HG03520 (cell line): Measurements from ENCODE around the gene SHB.
A peak's percentile ranks its signal among the peaks of the same experiment; 100 is the strongest.
"Not testable (repeated sequence)": the region's sequence is repeated elsewhere in the genome, so short reads cannot be mapped to it uniquely, and the experiment has no call there.

Experiments used
- ATAC-seq: cut with Tn5 transposase; IDR thresholded peaks from one replicate; pipeline ENCODE4 v1.9.1; 2021; ENCODE audit warnings: mild to moderate bottlenecking, moderate library complexity; ENCODE audit not compliant: unreplicated experiment

SHB gene

DNA sequence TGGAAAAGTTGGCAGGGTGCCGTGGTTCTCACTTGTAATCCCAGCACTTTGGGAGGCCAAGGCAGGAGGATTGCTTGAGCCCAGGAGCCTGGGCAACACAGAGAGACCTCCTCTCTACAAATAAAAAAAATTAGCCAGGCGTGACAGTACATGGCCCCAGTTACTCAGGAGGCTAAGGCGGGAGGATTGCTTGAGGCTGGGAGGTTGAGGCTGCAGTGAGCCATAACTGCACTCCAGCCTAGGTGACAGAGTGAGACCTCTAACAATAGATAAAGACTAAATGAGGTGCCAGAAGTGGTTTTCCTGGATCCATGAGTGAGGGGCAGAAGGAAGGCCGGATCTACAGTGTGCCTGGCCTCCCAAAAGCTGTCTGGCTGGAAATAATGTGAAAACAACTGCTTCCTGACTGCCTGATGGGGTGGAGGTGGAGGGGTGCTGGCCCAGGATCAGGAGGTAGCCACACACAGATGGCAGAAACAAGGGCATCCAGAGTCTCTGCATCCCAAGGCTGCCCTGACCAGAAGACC, 4.1 kb downstream of the SHB start:
- no peak for ATAC-seq

DNA sequence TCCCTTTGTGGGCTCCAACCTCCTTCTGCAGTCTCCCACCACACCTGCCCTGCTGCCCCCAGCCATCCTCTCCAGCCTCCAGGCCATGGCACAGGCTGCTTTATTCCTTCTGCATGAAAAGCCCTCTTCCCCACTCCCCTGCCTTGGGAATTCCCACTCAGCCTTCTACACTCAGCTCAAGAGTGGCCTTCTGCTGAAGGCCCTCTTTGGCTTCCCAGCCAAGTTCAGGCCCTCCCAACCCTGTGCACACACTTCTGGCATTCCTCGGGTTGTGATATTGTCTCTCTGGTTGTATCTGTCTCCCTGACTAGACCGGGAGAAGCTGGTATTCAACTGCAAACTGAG, 5.7 kb downstream of the SHB start:
- ATAC-seq = no peak

DNA sequence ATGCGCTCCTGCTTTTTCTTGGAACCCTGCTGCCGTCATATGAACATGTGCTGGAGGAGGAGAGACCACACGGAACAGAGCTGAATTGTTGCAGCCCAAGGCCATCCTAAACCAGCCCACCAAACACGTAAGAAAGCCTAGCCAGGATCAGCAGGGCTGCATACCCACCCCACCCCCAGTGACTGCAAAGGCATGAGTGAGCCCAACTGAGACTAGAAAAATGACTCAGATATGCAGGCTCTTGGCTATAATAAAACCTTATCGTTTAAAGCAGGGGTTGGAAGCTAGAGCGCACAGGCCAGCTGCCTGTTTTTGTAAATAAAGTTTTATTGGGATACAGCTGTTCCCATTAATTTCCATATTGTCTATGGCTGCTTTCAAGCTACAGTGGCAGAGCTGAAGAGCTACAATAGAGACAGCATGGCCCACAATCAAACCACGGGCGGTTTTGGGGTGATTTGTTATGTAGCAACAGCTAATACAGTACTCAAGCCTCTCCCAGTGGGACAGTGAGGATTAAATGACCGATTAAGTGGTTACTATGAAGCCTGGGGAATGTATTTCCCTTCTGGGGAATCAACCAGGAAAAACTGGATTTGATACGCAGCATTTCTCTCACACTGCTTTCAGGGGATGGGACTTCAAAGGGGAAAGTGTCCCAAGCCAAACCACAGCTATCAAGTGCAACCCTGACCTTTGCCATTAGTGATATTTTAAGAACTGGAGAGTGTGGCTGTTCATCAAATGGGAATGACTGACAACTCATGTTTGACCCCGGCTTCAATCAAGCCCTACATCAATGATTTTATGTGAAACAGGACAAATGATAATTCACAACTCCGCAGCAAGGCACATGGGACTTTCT, 6.3 kb downstream of the SHB start:
- ATAC-seq = no peak

DNA sequence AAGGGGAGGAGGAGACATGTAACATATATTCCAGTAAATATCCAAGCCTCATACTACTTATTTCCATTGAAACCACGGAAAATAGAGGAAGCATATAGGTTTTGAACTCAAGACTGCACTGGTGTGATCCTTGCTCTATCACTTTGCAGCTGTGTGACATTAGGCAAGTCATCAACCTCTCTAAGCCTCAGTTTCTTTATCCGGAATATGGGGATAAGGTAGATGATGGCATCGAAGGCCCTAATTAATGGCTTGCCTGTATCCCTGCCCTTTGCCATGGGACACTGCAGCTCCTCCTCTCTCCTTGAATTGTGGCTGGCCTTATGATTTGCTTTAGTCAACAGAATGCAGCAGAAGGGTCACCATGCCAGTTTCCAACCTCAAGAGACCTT, 6.9 kb downstream of the SHB start:
- no peak for ATAC-seq

DNA sequence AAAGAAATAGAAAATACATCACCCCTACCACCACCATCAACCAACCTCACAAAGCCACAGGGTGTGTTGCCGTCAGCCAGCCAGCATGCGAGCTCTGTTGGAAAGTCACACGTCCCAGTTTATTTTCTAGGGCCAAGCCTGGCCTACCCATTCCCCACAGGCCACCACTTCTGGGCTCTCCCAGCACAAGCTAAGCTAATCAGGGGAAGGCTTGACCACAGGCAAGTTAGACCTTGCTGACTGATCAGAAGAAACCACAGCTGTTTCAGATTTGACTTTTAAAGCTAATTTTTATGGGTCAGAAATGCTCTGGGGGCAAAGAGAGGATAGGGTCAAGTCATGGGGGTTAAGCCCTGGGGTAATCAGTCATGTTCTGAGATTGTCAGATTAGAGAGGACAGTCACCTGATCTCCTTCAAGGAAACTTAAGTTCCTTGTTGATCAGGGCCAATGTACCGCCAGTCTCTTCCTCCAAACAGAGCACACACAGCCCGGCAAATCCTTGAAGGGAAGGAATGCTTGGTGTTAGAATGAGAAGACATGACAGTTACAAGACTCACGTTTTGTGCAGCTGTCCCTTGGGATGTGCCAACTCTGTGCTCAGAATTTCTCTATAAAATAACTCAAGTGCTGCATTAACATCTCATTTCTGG, 7.6 kb downstream of the SHB start:
- ATAC-seq = peak; percentile 65

DNA sequence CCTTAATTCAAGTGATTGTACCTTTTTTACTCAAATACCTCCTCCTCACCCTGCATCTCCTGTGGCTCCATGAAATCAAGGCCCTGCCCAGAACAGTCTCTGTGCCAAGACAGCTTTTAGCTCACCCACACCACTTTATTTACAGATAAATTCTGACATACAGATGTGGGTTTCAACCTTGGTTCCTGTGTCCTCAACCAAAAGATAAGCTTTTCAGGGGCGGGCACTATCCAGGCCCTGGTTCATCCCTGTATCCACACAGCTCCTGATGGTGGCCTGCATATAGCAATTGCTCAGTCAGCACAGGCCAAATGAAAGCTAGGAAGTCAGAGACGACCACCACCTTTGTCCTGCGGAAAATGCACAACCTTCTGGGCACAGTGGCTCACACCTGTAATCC, 8.3 kb downstream of the SHB start:
- ATAC-seq = no peak

DNA sequence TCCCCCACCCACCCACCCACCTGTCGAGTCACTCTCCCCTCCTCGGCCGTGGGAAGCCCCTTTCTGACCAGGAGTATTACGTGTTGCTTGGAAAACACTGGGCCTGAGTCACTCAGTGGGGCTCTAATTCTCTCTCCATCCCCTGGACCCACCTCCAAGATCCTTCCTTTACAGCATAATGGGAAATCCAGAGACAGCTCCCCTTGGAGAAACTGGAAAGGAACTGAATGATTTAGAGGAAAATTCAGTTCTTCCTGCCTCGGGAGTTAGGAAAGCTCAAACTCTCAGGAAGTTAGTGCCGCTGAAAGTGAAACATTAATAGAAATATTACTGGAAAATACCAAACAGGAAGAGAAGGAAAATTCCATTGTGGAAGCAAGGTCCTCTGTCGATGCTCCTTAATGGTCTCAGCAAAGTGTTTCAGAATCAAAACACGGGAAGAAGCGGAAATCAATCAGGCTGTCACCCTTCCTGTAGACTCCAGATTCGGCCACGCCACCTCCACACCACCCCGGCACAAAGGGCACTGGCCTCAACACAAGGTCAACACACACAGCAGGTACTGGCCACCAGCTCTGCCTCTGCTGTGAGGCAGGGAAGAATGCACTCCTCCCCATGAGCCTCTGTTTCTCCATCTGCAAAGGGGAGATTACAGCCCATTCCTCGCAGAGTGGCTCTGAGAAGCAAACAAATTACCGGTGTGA, 9.6 kb downstream of the SHB start:
- no peak for ATAC-seq

DNA sequence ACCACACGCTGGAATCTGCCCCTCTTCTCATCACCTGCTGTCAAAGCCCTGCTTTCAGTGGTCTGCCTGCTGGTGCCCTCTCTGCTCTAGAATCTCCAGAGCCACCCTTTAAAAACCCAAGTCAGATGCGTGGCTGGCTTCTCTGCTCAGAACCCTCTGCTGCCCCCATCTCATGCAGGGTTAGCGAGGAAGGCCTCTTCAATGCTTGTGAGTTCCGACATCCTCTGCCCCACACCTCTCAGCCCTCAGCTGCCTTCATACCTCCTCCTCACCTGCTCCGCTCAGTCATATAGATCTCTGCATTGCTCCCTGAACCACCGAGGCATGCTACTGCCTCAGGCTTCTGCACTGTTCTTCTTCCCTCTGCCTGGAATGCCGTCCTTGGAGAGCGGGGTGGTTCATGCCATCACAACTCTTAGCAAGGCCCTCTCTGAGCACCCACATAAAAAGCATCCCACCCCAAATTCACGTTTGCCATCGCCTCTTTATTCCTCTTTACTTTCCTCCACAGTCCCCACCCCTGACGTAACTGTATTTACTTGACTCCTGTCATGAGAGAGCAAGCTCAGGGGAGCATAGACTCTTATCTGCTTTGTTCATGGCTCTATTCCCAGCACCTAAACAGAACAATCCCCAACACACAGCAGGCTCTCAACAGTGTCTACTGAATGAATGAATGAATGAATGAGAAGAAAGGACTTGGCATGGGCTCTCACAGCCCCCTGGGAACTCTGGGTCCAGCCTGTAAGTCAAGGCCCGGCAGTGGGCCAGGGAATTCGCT, 10.4 kb downstream of the SHB start:
- no peak for ATAC-seq

DNA sequence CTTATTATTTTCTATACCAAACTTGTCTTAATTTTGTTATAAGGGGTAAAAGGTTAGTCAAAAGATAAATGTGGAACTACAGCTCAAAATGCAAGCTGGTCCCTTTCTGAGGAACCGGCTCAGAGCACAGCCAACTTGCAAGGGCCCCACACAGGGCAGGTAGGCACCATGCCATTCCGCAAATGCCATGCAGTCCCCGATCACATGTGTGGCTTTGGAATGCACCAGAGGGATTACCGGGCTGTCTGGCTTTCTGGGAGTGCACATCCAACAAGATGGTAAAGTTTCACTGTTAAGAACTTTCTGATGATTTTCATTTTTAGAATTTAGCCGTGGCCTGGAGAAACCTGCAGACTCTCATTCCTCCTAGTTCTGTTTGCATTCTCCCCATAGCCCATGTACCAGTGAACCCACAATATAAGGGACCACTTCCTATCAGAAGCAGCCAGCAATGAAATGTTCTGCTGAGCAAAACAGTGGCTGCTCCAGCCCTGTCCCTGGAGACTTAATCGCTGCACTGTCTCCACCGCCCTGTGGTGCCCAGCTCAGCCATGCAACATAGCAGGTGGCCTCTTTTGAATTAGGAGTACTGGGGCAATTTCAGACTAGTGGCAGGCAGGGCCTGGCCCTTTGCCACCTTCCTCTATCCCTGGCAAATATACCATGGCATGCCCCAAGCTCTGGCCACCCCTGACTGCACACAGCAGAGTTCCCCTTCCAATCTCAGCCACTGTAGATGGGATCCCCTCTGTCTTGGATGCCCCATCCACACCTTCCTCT, 11.4 kb downstream of the SHB start:
- ATAC-seq = no peak

DNA sequence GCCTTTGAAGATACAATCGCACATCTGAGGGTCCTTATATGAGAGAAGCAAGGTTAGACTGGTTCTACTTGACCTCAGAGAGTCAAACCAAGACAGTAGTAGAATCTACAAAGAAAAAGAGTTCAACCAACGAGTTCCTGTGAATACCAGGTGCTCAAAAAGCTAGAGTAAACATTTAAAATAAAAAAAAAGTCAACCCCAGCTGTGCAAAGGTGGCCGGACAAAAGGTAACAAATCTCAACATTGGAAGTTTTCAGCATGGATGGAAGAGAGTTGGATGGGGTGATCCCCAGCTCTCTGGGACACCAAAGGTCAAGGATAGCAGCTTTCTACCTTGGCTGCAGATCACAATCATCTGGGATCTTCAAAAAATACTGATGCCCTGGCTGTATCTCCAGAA, 14.4 kb downstream of the SHB start:
- ATAC-seq = no peak

DNA sequence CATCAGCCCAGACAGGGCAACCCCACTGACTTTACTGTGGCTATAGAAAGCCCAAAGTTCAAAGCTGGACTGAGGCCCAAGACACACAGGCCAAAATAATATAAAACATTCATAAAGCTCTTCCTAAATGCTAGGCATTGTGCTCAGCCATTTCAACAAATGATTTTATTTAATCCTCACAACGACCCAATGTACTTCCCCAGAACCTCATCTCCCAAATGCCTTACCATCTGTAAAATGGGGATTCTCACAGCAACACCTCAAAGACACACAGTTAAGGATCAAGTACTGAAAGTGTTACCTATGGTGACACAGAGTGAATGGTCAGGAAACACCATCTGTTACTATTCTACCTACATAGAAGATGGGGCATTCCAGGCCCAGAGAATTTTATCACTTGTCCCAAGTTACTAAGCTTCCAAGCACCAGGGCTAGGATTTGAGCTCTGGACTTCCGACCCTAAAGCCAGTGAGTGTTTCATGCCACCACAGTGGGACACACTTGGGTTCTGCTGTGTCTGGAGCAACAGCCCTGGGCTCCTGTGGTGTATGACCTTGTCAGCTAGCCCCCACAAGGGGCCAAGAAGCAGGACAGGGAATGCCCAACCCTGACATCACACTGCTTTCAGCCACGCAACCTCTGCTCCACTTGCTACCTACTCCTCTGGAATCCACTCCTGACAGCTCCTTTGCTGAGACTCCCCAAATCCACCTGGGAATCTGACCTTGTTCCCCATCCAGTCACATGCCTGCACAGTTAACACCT, 15.1 kb downstream of the SHB start:
- ATAC-seq = no peak

DNA sequence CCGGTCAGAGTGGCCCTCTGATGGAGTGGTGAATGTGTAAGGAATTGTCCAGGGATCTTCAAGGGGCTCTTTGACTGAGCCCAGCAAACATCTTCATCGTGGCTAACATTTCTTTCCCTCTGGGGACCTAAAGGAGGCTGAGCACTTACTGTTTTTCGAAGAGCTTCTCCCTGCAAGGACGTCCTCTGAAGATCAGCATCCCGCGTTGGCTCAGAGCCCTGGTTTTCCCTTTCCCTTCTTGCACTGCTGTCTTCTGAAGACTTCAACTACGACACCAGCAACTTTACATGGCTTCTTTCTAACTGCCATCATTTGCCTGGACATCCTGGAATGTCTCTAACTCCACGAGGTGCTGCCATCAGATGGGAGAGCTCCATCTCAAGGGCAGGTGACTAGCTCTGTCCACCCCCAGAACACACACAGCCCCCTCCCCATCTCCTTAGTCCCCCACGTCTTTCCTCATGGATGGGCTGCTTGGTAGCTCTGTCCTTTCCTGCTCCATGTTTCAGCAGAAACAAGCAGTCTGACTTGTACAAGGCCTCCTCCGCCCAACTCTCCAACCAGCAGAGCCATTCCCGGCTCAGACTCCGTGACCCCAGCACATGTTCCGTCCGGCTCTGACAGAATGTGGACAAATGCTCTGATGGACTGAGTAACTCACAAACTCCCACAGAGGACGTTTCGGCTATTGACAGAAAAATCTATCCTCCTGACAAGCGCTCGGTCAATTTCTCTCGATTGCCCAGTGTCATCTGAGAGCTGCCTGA, 17.1 kb downstream of the SHB start:
- no peak for ATAC-seq

DNA sequence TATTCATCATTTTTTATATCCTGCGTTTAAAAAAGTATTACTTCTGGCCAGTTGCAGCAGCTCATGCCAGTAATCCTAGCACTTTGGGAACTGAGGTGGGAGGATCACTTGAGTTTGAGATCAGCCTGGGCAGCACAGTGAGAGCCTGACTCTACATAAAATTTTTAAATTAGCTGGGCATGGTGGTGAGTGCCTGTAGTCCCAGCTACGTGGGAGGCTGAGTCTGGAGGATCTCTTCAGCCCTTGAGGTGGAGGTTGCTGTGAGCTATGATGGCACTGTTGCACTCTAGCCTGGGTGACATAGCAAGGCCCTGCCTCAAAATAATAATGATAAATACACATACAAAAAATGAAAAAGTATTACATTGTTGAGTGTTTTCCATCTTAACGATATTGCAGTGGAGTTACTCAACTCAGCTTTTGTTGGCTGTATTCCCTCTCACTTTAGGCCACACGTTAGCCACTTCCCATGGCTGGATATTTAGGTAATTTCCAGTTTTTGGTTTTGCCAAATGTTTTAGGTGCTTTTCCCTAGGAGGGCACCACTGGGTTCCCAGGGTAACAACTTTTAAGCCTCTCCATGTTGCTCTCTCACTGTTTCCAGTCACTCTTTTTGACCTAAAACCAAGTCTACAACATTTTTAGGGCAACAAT, 20.6 kb downstream of the SHB start:
- no peak for ATAC-seq

DNA sequence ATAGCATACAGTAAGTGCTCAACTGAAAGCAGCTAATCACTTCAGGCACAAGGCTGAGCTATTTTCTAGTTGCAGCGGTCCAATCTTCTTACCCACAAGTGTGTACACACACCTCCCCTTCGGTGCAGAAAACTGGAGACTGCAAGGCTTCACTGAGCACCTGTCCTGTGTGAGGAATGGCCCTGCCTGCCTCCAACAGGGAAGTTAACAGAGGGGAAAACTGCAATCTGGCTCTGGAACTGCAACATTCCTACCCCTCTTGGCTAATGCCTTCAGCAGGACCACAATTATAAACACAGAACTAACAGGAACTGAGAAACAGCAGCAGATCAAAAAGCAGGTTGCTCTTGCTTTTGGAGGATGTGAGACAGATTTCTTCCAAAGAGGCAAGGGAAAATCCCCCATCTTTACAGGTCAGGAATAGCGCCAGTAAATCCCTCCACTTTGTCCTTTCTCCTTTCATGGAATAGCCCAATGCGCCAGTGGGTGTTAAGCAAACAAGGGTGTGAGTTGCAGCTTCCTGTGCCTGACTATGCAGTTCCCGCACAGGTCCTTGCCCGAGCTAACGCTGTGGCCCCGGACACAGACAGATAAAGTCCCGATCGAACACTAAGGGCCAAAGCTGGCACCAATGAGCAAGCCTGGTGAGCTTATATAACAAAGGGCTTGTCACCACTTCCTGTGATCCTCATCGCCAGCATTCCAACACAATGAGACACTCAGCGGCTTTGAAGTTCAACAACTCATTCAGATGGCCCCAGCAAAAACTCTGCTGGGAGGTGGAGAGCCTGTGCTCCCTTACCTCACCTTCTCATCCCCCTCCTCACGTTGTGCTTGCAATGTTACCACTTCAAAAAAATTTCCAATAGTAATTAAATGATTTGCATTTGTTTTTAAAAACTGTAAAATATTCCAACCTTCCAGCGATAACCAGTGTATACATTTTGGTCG, 21.5 kb downstream of the SHB start:
- no peak for ATAC-seq

DNA sequence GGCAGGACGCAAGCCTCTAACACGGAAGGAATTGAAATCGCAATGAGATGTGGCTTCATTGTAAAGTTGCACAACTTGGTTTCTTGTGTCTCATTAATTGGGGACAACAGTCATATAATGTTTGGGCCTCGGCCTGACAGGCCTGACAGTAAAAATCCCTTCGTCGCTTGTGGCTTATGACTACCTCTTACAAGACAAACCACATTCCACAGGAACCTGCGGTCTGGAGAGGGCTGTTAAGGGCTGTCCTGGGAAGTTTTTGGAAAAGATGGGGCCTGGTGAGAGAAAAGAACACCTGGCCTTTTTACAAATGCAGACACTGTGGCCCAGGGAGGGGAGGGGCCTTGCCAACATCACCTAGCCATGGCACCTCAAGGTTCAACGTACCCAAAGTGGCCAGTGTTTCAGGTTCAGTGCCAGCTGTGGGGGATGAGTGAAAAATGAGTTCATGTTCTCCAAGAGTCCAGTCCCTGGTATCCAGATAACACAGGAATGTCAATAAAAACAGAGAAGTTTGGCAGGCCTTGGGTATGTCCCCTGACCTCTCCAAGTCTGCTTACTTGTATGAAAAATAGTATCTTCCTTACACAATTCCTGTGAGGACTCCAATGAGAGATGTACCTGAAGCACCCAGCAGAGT, 22.2 kb downstream of the SHB start:
- ATAC-seq = no peak

DNA sequence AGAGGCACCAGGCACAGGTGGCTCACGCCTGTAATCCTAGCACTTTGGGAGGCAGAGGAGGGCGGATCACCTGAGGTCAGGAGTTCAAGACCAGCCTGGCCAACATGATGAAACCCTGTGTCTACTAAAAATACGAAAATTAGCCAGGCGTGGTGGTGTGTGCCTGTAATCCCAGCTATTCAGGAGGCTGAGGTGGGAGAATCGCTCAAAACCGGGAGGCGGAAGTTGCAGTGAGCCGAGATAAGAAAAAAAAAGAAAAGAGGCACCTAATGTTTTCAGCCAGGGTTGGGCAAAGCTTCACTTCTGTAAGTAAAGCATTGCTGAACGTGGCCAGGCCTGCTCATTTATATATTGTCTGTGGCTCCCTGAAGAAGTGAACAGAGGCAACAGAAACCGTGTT, 23.1 kb downstream of the SHB start:
- not testable (repeated sequence) for ATAC-seq

DNA sequence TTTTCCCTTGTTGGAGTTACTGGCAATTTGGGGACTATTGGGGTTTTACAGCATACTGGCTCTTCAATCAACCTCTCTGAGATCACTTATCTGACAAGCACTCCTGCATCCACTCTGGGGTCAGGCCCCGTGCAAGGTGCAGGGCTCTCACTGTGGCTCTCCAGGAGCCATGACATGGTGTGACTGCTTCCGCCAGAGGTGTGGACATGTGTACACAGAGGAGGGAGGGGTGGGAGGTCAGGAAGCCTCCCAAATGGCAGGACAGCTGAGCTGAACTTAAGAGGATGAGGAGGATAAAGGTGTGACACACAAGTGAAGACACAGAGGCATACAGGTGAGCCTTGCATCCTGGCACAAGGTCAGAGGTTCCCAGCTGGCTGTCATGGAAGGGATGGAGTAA, 24.3 kb downstream of the SHB start:
- ATAC-seq = no peak
